ENCODE results near the gene ACSL6. TPM values are rescaled to one million over a fixed set of nuclear protein-coding genes. Genes with fewer than 3 reads are reported as not detected.

ACSL6 gene
- total RNA-seq, 4 donors from 2014 or later, result 0.22 to 3.3 (median 0.81) TPM

GRCh38 chr5:132024117-132024435 lies 12.6 kb upstream of the ACSL6 start:
- TF ChIP-seq CTCF (IDR thresholded peaks at IDR 0.05) (no peak), EP300 (IDR thresholded peaks at IDR 0.05) (no peak), POLR2A (IDR thresholded peaks at IDR 0.05) (no peak)
- H3K36me3 ChIP-seq, result no peaks in the 10 kb centered on the region
- no peaks in the 10 kb centered on the region for H3K27me3 ChIP-seq
- no peak overlapping the region for H3K4me3 ChIP-seq
- H3K4me1 ChIP-seq, result no peaks in the 10 kb centered on the region
- no peak for DNase-seq (ENCODE audit: low spot score in 2 of 2)
- WGBS, 2 donors, result 80 to 82% methylated on average over 4 of the region's 4 CpGs
- no peaks in the 10 kb centered on the region for H3K9me3 ChIP-seq
- no peak overlapping the region for H3K27ac ChIP-seq

- 69 to 70% methylated on average over 5 of the region's 5 CpGs for WGBS, 2 donors
- DNase-seq (ENCODE audit: low spot score in 2 of 2), result no peak
- H3K9me3 ChIP-seq, result no peaks in the 10 kb centered on the region
- no peak overlapping the region for H3K4me3 ChIP-seq
- no peaks in the 10 kb centered on the region for H3K4me1 ChIP-seq
- no peaks in the 10 kb centered on the region for H3K36me3 ChIP-seq
- no peak overlapping the region for H3K27ac ChIP-seq
- TF ChIP-seq CTCF (IDR thresholded peaks at IDR 0.05), result no peak
- no peak for TF ChIP-seq POLR2A (IDR thresholded peaks at IDR 0.05)
- no peak for TF ChIP-seq EP300 (IDR thresholded peaks at IDR 0.05)
- H3K27me3 ChIP-seq, result no peaks in the 10 kb centered on the region
These were observed 12.0 kb upstream of the ACSL6 start for GRCh38 chr5:132023258-132024116.

DNA sequence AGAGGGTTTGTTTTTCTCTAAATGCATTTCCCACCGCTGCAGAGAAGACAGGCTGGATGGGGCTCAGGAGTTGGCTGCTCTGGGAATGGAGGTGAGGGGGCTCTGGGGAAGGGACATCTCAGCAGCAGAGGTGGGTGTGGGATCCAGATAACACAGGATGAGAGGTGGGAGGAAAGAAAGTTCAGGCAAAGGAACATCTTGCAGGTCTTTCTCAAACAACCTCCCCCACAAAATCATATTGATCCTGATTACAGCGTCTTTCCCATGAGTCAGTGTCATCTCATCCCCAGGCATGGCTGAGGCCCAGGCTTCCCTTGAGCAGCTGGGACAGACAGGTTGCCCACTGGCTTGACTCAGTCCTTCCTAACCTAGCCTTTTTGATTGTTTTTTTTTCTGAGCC lies 11.3 kb upstream of the ACSL6 start:
- no peaks in the 10 kb centered on the region for H3K27me3 ChIP-seq
- TF ChIP-seq EP300 (IDR thresholded peaks at IDR 0.05), result no peak
- TF ChIP-seq CTCF (IDR thresholded peaks at IDR 0.05), result no peak
- no peak for TF ChIP-seq POLR2A (IDR thresholded peaks at IDR 0.05)
- 70 to 85% methylated on average over 2 of the region's 2 CpGs for WGBS, 2 donors
- H3K36me3 ChIP-seq, result no peaks in the 10 kb centered on the region
- H3K27ac ChIP-seq, result no peak overlapping the region
- DNase-seq (ENCODE audit: low spot score in 2 of 2), result no peak
- H3K4me1 ChIP-seq, result no peaks in the 10 kb centered on the region
- H3K4me3 ChIP-seq, result no peak overlapping the region
- H3K9me3 ChIP-seq, result no peaks in the 10 kb centered on the region

- no peaks in the 10 kb centered on the region for H3K4me1 ChIP-seq
- peaks cover 0 to 5% of the 10 kb centered on the region in 2 donors for H3K27me3 ChIP-seq
- WGBS, 2 donors, result 68 to 72% methylated on average over 2 of the region's 2 CpGs
- no peak for DNase-seq (ENCODE audit: low spot score in 2 of 2)
- TF ChIP-seq EP300 (IDR thresholded peaks at IDR 0.05), result no peak
- no peak for TF ChIP-seq CTCF (IDR thresholded peaks at IDR 0.05)
- no peak for TF ChIP-seq POLR2A (IDR thresholded peaks at IDR 0.05)
- H3K9me3 ChIP-seq, result no peaks in the 10 kb centered on the region
- no peak overlapping the region for H3K4me3 ChIP-seq
- no peak overlapping the region for H3K27ac ChIP-seq
- H3K36me3 ChIP-seq, result no peaks in the 10 kb centered on the region
These were observed 10.2 kb upstream of the ACSL6 start for GRCh38 chr5:132021654-132022053.

GRCh38 chr5:132020568-132021339 lies 9.3 kb upstream of the ACSL6 start:
- H3K4me1 ChIP-seq, result no peaks in the 10 kb centered on the region
- no peak overlapping the region for H3K4me3 ChIP-seq
- H3K27ac ChIP-seq, result no peak overlapping the region
- no peak for TF ChIP-seq POLR2A (IDR thresholded peaks at IDR 0.05)
- TF ChIP-seq CTCF (IDR thresholded peaks at IDR 0.05), result no peak
- no peak for TF ChIP-seq EP300 (IDR thresholded peaks at IDR 0.05)
- no peaks in the 10 kb centered on the region for H3K9me3 ChIP-seq
- H3K27me3 ChIP-seq, result peaks cover 0 to 8% of the 10 kb centered on the region in 2 donors
- no peaks in the 10 kb centered on the region for H3K36me3 ChIP-seq
- WGBS, 2 donors, result 46 to 58% methylated on average over 6 of the region's 6 CpGs
- no peak for DNase-seq (ENCODE audit: low spot score in 2 of 2)
